Erythroblast (primary cell): ENCODE measurements around the gene KCNG2.

Source experiments
- GATA1 ChIP-seq: IDR thresholded peaks from 2 replicates; pipeline ENCODE4 v1.6.1; 2011; ENCODE audit warnings: low read depth, mild to moderate bottlenecking, control low read depth, low read length, moderate library complexity
- POLR2A ChIP-seq: IDR thresholded peaks from 2 replicates; pipeline ENCODE4 v1.6.1; 2011; ENCODE audit warnings: mild to moderate bottlenecking, low read length

DNA sequence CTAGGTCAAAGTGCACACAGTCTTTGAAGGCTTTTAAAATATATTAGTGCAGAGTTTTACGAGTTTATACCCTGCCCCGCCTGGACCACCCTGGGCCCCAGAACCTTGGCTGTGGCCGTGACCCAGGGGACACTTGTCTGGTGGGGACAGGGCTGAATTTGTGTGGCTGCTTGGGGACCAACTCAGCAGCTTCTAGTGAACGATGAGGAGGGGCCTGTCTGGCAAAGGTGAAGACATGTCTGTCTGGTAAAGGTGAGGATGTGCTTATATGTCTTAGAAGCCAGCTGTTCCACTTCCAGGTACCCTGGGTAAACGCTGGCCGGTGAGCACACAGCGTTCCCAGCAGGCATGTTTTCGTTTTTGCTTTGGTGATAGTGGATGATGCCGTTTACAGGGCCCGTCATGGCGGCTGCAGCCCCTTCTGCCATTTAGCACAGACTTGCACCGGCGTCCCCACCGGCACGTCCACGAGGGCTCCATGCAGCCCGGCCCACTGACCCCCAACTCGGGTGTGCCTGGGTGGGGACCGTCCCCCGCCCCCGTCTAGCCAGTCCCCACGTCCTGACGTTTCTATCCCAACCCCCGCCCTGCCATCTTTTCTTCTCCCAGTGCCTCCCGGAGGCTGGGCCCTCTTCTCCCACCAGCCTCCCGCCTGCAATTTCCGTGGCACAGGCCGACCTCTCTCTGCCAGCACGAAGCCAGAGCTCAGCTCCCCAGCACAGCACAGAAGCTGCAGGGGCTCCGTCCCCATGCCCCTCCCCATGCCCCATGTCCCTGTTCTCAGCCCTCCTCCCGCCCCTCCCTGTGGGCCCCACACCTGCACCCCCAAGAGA is 85.9 kb downstream of the KCNG2 start:
- TF ChIP-seq POLR2A (no peak), GATA1 (no peak)
